SJCRH30 (cell line): ENCODE data around the gene LEPR. TPM values are rescaled to one million over a fixed set of nuclear protein-coding genes. Genes with fewer than 3 reads are reported as not detected.

ENCODE experiments used
- DNase-seq, 2 experiments: peaks; one replicate each; pipeline ENCODE4 v3.0.0-alpha.2; 2015 to 2020
- H3K27ac ChIP-seq: fragments of 250-450 bp; sonication (Bioruptor Pico); 2 replicates; pipeline ENCODE4 v1.5.1; 2020; ENCODE audit warnings: mild to moderate bottlenecking, moderate library complexity
- H3K27me3 ChIP-seq: fragments of 250-450 bp; sonication (Bioruptor Pico); 2 replicates; pipeline ENCODE4 v1.5.1; 2020; ENCODE audit warnings: mild to moderate bottlenecking, moderate library complexity
- H3K36me3 ChIP-seq: fragments of 250-450 bp; sonication (Bioruptor Pico); 2 replicates; pipeline ENCODE4 v1.5.1; 2020; ENCODE audit warnings: mild to moderate bottlenecking, moderate library complexity
- H3K4me1 ChIP-seq: fragments of 250-450 bp; sonication (Bioruptor Pico); 2 replicates; pipeline ENCODE4 v1.5.1; 2020; ENCODE audit warnings: mild to moderate bottlenecking, moderate library complexity
- H3K4me3 ChIP-seq: fragments of 250-450 bp; sonication (Bioruptor Pico); 2 replicates; pipeline ENCODE4 v1.5.1; 2020; ENCODE audit warnings: mild to moderate bottlenecking, moderate library complexity
- H3K9me3 ChIP-seq: fragments of 250-450 bp; sonication (Bioruptor Pico); replicated peaks from 2 replicates; pipeline ENCODE4 v1.5.1; 2020; ENCODE audit warnings: mild to moderate bottlenecking, moderate library complexity
- total RNA-seq: library from RNA; depleted of rRNA; stranded (reverse); fragments of >200 nt; shearing (Covaris generic); gene quantifications from 2 replicates; pipeline ENCODE4 v1.2.3, GENCODE V29; 2014

The LEPR gene
- total RNA-seq, 1 experiment from 2014 or later, result 1.2 TPM

DNA sequence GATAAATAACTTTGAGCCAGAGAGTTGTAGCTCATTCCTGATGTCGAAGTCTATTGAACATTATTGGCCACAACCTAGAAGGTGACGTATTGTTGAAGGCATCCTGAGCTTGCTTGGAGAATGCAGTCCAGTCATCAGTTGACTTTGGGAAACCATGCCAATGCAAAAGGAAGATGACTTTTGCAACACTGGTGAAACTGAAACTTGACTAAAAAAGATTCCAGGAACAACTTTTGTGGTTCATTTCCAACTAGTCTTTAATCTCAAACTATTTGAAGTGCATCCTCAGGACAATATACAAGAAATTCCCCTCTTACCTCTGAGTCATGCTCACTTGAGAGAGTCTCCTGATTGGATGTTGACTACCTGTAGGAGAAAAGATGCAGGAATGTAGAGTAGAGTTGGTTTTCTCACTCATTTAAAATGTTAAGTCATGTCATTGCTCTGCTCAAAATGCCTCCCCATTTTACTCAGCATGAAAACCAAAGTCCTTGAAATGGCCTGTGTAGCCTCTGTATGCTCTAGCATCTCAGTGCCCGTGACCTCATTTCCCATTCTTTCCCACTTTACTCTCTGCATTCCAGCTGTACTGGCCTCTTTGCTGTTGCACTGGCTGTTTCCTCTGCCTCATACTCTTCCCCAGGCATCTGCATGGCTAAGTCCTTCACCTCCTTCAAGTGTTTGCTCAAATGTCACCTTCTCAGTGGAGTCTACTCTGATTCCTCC is 24.4 kb upstream of the LEPR start:
- H3K4me3 ChIP-seq, result no peak overlapping the region
- no peak for DNase-seq
- H3K4me1 ChIP-seq, result no peaks in the 10 kb centered on the region
- no peak overlapping the region for H3K27ac ChIP-seq
- H3K9me3 ChIP-seq, result no peaks in the 10 kb centered on the region
- H3K36me3 ChIP-seq, result no peaks in the 10 kb centered on the region
- no peaks in the 10 kb centered on the region for H3K27me3 ChIP-seq

DNA sequence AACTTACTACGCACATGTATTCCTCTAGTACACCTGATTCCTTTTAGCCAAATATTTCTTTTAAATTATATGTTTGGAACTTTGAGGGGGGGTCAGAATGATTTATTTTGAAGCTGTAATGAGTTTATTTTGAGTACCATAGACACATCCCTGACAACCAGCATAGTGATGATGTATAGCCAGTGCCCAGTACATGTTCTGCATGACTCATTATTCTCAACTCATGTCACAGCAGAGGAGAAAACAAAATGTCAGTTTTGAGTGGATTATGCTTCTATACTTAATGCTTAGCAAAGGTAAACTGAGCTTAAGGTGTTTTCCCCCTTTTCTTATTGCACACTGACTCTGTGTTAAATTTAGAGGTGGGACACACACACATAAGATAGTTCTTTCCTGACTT is 22.4 kb upstream of the LEPR start:
- no peak for DNase-seq
- H3K4me3 ChIP-seq, result no peak overlapping the region
- H3K9me3 ChIP-seq, result no peaks in the 10 kb centered on the region
- H3K27ac ChIP-seq, result no peak overlapping the region
- no peaks in the 10 kb centered on the region for H3K27me3 ChIP-seq
- H3K4me1 ChIP-seq, result no peaks in the 10 kb centered on the region
- no peaks in the 10 kb centered on the region for H3K36me3 ChIP-seq

DNA sequence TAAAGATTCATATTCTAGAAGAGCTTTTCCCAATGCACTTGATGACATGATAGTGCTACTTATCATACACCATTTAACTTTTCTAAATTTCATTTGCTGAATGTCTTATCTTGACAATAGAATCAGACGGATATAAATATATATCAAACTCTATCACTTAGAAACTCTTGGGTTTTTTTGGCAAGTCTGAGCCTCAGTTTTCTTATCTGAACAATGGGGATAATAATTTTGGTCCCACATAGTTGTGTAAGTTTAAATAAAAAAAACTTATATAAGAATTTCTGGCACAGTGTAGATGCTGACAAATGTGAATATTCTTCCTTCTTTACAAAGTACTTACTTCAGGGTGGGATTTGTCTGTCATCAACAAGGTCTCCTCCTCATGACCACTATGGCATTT is 21.5 kb upstream of the LEPR start:
- H3K36me3 ChIP-seq, result no peaks in the 10 kb centered on the region
- no peak overlapping the region for H3K27ac ChIP-seq
- H3K9me3 ChIP-seq, result no peaks in the 10 kb centered on the region
- no peak overlapping the region for H3K4me3 ChIP-seq
- no peaks in the 10 kb centered on the region for H3K27me3 ChIP-seq
- no peak for DNase-seq
- no peaks in the 10 kb centered on the region for H3K4me1 ChIP-seq

DNA sequence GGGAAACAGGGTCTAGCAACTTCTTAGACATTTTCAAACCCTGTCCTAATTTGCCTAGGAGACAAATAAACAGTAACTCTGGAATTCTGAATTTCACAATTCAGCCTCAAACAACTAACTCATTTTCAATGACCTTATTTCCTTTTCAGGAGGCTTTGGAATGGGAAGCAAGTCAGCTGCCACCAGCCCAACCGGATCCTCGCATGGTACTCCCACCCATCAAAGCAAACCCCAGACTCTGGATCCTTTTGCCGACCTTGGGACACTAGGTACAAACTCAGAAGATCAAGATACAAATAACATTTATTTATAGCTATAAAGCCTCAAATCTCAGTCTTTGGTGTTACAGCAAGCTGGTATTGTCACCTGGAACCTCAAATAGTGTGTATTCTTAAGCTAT is 18.9 kb upstream of the LEPR start:
- Histone ChIP-seq H3K27me3 (no peaks in the 10 kb centered on the region), H3K4me1 (no peaks in the 10 kb centered on the region), H3K27ac (no peak overlapping the region), H3K36me3 (no peaks in the 10 kb centered on the region), H3K4me3 (no peak overlapping the region), H3K9me3 (no peaks in the 10 kb centered on the region)
- DNase-seq, result no peak

DNA sequence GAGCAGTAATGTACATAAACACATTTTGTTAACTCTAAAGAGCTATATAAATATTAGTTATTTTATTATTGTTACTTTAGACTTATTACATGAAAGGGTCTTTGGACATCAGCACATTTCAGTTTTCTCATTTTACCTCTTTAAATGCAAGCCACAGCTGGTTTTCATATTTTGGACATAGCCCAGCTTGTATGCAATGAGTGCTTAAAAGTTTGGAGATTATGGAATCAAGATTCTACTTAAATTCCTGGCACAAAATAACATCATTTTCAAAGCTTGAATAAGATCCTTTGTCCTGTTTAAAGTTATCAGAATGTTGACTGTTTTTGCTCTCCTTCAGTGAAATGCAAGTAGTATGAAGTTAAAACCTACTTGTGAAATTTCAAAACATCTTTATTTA is 15.5 kb upstream of the LEPR start:
- DNase-seq, result no peak
- Histone ChIP-seq H3K36me3 (no peaks in the 10 kb centered on the region), H3K27me3 (no peaks in the 10 kb centered on the region), H3K4me1 (no peaks in the 10 kb centered on the region), H3K9me3 (no peaks in the 10 kb centered on the region), H3K27ac (no peak overlapping the region), H3K4me3 (no peak overlapping the region)

DNA sequence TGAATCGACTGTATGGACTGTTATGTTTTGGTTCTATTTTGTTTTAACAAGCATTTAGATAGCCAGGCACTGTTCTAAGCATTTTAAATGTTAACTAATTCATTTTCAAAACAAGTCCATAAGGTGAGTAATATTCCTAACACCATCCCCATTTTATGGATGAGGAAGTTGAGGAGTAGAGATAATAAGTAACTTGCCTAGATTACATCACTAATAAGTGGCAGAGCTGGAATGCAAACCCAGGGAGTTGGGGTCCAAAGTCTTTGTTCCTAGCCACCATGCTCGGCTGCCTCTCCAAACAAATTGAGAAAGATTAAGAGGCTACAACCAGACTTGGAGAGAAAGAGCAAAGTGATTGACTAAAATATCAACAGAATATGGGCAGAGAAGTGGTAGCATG is 12.6 kb upstream of the LEPR start:
- Histone ChIP-seq H3K4me3 (no peak overlapping the region), H3K4me1 (no peaks in the 10 kb centered on the region)
- DNase-seq, result no peak

DNA sequence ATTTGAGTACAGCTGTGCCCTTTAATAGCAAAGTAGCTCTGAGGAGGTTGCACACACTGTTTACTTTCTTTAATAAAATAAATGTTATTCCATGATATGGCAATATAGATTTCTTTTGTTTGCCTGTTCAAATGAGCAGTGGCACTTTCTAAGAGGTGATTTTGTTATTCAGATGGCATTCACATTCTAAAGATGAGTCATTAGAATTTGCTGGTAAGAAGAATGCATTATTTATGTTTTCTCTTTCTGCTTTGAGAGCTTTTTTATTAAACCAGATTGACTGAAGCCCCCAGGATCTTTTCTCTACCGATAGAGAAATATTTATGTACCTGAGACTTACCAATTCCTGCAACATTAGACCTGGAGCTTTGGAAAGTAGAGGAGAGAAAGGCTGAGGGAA is 11.2 kb upstream of the LEPR start:
- Histone ChIP-seq H3K9me3 (no peaks in the 10 kb centered on the region), H3K4me1 (no peaks in the 10 kb centered on the region), H3K27ac (no peak overlapping the region), H3K27me3 (no peaks in the 10 kb centered on the region), H3K36me3 (no peaks in the 10 kb centered on the region), H3K4me3 (no peak overlapping the region)
- no peak for DNase-seq

More for the DNA sequence above, 12.6 kb upstream of the LEPR start:
- Histone ChIP-seq H3K27me3 (no peaks in the 10 kb centered on the region), H3K27ac (no peak overlapping the region), H3K9me3 (no peaks in the 10 kb centered on the region), H3K36me3 (no peaks in the 10 kb centered on the region)

DNA sequence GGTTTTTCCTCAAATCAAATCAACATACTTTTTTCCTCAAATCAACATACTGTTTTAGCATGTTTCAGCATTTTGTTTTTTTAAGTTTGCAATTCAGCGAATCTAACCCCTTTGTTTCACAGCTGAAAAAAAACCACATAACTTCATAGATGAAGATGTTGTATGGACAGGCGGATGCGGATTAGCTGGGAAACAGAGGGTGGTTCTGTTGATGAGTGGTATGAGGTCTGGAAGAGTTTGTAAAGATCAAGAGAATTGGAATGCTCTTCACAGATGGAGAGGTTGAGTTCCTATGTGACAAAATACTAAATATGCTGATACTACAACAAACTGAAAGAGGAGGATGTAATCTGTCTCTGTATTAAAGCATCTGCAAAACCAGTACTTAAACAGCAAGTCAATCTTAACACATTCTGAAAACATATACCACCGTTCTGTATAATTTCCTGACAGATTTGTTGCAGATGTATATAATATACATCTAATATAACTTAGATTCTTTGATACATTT is 10.6 kb upstream of the LEPR start:
- Histone ChIP-seq H3K27me3 (no peaks in the 10 kb centered on the region), H3K36me3 (no peaks in the 10 kb centered on the region), H3K9me3 (no peaks in the 10 kb centered on the region), H3K4me3 (no peak overlapping the region), H3K4me1 (no peaks in the 10 kb centered on the region), H3K27ac (no peak overlapping the region)
- DNase-seq, result no peak

DNA sequence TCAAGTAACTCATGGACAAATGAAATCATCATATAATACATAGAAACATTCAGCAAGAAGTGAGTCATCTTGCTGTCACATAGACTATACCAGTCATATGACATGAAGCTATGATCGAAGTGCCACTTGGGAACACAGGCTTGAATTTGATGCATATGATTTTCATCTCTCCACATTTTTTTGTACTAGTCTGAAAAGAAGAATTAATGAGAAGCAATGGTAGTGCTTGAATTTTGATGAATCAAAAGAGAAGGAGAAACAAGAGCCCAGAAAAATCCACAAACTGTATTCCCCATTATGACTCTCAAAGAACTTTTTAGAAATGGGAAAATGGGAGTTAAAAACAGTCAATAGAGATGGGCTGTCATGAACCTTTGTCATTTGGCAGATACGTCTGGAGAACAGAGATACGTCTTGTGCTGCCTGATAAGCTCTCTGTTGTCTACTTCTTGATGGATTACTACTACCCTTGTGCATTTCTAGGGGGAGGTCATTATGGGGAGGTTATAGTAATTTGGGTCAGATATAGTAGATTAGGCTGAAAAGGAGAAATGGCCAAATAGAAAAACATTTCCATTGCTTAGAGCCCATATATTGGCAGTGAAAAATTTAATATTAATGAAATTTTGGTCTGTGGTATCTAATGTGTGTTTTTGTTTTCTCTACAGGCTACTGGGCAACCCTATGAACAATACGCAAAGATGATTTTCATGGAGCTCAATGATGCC is 8.0 kb upstream of the LEPR start:
- no peaks in the 10 kb centered on the region for H3K9me3 ChIP-seq
- H3K36me3 ChIP-seq, result no peaks in the 10 kb centered on the region
- DNase-seq, result no peak
- H3K4me1 ChIP-seq, result no peaks in the 10 kb centered on the region
- H3K27me3 ChIP-seq, result no peaks in the 10 kb centered on the region
- no peak overlapping the region for H3K27ac ChIP-seq
- H3K4me3 ChIP-seq, result no peak overlapping the region

DNA sequence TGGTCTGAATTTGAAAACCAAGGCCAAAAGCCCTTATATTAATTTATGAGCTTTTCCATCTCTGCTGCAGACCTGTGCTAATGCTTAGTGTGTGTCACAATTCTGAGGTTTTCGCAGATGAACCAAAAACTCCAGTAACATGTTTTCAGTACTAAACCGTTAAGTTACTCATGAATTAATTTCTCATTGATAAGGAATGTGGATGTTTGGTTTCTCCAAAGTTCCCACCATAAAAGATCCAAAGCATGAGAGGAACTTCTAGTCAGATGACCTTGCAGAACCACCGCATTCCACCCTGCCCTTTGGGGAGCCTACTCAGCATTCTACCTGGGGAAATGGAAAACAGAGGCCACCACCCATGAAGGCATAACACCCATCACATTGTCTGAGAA is 7.5 kb upstream of the LEPR start:
- Histone ChIP-seq H3K4me1 (no peaks in the 10 kb centered on the region), H3K27me3 (no peaks in the 10 kb centered on the region), H3K9me3 (no peaks in the 10 kb centered on the region), H3K27ac (no peak overlapping the region), H3K36me3 (no peaks in the 10 kb centered on the region), H3K4me3 (no peak overlapping the region)
- DNase-seq, result no peak

DNA sequence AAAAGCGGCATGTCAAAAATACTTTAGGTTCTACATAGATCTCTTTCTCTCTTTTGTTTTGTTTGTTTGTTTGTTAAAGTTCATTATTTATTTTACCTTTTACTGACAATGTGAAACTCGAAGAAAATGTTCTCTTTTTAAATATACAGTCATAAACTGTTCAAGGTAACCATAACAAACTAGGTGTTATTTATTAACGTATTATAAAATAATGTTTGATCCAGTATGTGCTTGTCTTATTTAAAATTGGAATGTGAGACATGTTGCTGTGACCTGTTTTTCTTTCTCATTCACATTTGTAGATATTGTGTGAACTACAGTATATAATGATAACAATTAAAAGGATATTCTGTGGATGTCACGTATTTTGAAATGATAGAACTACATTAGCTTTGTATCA is 5.9 kb upstream of the LEPR start:
- no peak overlapping the region for H3K27ac ChIP-seq
- no peaks in the 10 kb centered on the region for H3K36me3 ChIP-seq
- DNase-seq, result no peak
- no peak overlapping the region for H3K4me3 ChIP-seq
- no peaks in the 10 kb centered on the region for H3K4me1 ChIP-seq
- no peaks in the 10 kb centered on the region for H3K9me3 ChIP-seq
- no peaks in the 10 kb centered on the region for H3K27me3 ChIP-seq

DNA sequence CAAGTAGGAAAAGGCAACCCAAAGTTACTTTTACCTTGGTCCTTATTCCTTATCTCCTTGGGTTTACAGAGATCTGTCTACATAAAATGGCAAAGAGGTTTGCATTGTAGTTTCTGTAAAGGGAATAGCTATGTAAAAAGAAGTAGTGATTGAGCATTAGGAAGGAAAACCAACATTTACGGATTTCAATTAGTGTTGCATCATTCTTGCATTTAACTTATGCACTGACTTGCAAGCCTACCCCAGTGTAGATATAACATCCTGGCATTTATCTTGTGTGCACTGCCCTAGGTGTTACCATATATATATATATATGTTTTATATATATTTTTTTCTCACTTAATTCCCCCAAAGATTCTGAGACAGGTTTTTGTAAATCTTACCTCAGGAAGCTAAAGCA is 3.7 kb upstream of the LEPR start:
- Histone ChIP-seq H3K27me3 (no peaks in the 10 kb centered on the region), H3K9me3 (no peaks in the 10 kb centered on the region), H3K36me3 (no peaks in the 10 kb centered on the region), H3K27ac (no peak overlapping the region), H3K4me3 (no peak overlapping the region), H3K4me1 (no peaks in the 10 kb centered on the region)
- DNase-seq, result no peak

DNA sequence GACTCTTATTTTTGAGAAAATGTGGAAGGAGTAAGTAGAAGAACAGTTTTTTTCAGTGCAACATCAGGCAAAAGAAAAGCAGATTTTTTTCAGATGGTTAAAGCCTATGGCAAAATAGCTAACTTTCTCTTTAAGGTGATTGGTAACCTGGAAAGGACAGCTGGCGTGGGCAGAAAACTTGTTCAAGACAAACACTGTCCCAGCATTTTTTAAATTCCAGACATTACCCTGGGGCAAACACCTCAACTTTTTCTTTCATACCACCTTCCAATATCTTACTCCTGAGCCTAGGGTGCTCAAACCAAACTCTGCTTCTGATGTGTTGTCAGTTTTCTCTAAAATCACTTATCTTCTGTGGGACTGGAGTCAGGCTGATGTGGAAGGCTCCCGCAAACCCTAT is 2.7 kb upstream of the LEPR start:
- no peak for DNase-seq
- Histone ChIP-seq H3K4me1 (no peaks in the 10 kb centered on the region), H3K9me3 (no peaks in the 10 kb centered on the region), H3K27me3 (no peaks in the 10 kb centered on the region), H3K36me3 (no peaks in the 10 kb centered on the region), H3K27ac (no peak overlapping the region), H3K4me3 (no peak overlapping the region)

DNA sequence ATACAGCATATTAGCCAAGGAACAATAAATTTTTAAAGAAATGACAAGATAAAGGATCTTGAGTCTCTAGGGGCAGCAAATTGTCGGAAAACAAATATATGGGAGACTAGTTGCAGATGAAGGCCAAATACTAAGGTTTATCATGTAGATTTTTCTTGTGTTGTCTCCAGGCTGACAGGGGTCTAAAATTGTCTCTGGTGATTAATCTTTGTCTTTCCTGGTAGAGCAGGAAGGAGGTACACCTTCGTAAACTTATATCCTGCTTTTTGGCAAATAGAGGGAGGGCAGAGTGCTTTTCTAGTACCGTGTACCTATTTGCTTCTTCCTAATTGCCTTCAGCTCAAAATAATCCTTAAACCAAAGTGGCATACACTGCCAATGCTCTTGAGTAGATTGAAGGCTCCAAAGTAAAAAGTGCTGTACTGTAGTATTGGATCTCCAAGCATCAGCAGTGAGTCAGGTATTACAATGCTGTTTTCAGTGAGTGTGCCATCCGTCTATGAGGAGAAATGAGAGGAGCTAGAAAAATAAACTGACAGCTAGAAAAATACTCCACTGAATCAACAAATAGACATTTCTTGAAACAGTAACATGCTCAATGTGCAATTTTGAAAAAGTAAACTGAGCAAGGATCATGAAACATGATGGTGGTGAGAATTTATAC is 1.8 kb upstream of the LEPR start:
- H3K4me1 ChIP-seq, result no peaks in the 10 kb centered on the region
- no peak overlapping the region for H3K27ac ChIP-seq
- no peaks in the 10 kb centered on the region for H3K27me3 ChIP-seq
- no peaks in the 10 kb centered on the region for H3K9me3 ChIP-seq
- H3K4me3 ChIP-seq, result no peak overlapping the region
- H3K36me3 ChIP-seq, result no peaks in the 10 kb centered on the region
- DNase-seq, result no peak
